Bronchial epithelial cell (primary cell): ENCODE results near the gene GPSM1. TPM values are rescaled to one million over a fixed set of nuclear protein-coding genes. Genes with fewer than 3 reads are reported as not detected.

ENCODE experiments used
- DNase-seq: peaks from one replicate; pipeline ENCODE4 v3.0.0-alpha.2; 2010; ENCODE audit warnings: low read depth
- FAIRE-seq: peaks from 2 replicates; lab custom pipeline; 2011; peaks lifted over from hg19 to GRCh38; lab: Jason Lieb, UNC
- H3K27me3 ChIP-seq: 2 replicates; pipeline ENCODE4 v1.5.1; 2011; ENCODE audit warnings: low read length; ENCODE audit not compliant: control insufficient read depth, insufficient read depth
- H3K36me3 ChIP-seq: 2 replicates; pipeline ENCODE4 v1.5.1; 2011; ENCODE audit warnings: low read length; ENCODE audit not compliant: control insufficient read depth, insufficient read depth
- H3K4me3 ChIP-seq: 2 replicates; pipeline ENCODE4 v1.5.1; 2011; ENCODE audit warnings: mild to moderate bottlenecking, low read depth, low read length, control low read depth
- total RNA-seq: library from RNA; depleted of rRNA; stranded (reverse); fragments of >200 nt; gene quantifications from 2 replicates; pipeline ENCODE4 v1.2.1, GENCODE V29; 2014
- TF ChIP-seq, protein P1 (sequence below): IDR thresholded peaks from 2 replicates; pipeline ENCODE4 v1.5.1; 2011; ENCODE audit warnings: mild to moderate bottlenecking, moderate library complexity, low read length, control low read depth, inconsistent platforms; ENCODE audit not compliant: insufficient read depth, severe bottlenecking

The GPSM1 gene
- total RNA-seq, 1 donor from 2014 or later = 13.4 TPM

- TF ChIP-seq, protein P1, sequence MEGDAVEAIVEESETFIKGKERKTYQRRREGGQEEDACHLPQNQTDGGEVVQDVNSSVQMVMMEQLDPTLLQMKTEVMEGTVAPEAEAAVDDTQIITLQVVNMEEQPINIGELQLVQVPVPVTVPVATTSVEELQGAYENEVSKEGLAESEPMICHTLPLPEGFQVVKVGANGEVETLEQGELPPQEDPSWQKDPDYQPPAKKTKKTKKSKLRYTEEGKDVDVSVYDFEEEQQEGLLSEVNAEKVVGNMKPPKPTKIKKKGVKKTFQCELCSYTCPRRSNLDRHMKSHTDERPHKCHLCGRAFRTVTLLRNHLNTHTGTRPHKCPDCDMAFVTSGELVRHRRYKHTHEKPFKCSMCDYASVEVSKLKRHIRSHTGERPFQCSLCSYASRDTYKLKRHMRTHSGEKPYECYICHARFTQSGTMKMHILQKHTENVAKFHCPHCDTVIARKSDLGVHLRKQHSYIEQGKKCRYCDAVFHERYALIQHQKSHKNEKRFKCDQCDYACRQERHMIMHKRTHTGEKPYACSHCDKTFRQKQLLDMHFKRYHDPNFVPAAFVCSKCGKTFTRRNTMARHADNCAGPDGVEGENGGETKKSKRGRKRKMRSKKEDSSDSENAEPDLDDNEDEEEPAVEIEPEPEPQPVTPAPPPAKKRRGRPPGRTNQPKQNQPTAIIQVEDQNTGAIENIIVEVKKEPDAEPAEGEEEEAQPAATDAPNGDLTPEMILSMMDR = no peak
- Histone ChIP-seq H3K4me3 (no peak overlapping the region), H3K27me3 (peaks cover 1% of the 10 kb centered on the region), H3K36me3 (no peaks in the 10 kb centered on the region)
- DNase-seq = no peak
- no peak for FAIRE-seq
Measured at GRCh38 chr9:136300016-136300545, 27.3 kb upstream of the GPSM1 start.

GRCh38 chr9:136300866-136301265 is 26.5 kb upstream of the GPSM1 start:
- no peak for FAIRE-seq
- TF ChIP-seq, protein P1 = no peak
- no peak for DNase-seq
- Histone ChIP-seq H3K4me3 (no peak overlapping the region), H3K36me3 (no peaks in the 10 kb centered on the region), H3K27me3 (peaks cover 1% of the 10 kb centered on the region)

- Histone ChIP-seq H3K36me3 (no peaks in the 10 kb centered on the region), H3K27me3 (peaks cover 1% of the 10 kb centered on the region), H3K4me3 (no peak overlapping the region)
- TF ChIP-seq, protein P1 = no peak
- DNase-seq (no peak), FAIRE-seq (no peak)
Measured at GRCh38 chr9:136302527-136302926, 24.8 kb upstream of the GPSM1 start.

- Histone ChIP-seq H3K4me3 (no peak overlapping the region), H3K27me3 (peaks cover 1% of the 10 kb centered on the region), H3K36me3 (no peaks in the 10 kb centered on the region)
- FAIRE-seq (no peak), DNase-seq (no peak)
- TF ChIP-seq, protein P1 = no peak
Measured at GRCh38 chr9:136303066-136303824, 24.1 kb upstream of the GPSM1 start.

GRCh38 chr9:136303825-136304416 is 23.4 kb upstream of the GPSM1 start, which contains the start of gene CCDC187:
Gene CCDC187 (minus strand): TSS chr9:136304094. CDS start chr9:136303830, 264 bp downstream.
- DNase-seq (no peak), FAIRE-seq (no peak)
- Histone ChIP-seq H3K36me3 (no peaks in the 10 kb centered on the region), H3K27me3 (peaks cover 1% of the 10 kb centered on the region), H3K4me3 (no peak within 1 kb of the TSS)
- TF ChIP-seq, protein P1 = no peak
